Sigmoid colon (tissue), 7 donors: Measurements from ENCODE around the gene RIMKLB. TPM values are rescaled to one million over a fixed set of nuclear protein-coding genes. Genes with fewer than 3 reads are reported as not detected.
A peak's percentile ranks its signal among the peaks of the same experiment; 100 is the strongest.

Source experiments
- DNase-seq: peaks from one replicate; pipeline ENCODE4 v3.0.0-alpha.2; 2019
- H3K27ac ChIP-seq, 4 donors: fragments of 200-600 bp; sonication (generic); one replicate each; pipeline ENCODE4 v1.5.1; 2016 to 2019; ENCODE audit warnings: mild to moderate bottlenecking in 1 of 4
- H3K27me3 ChIP-seq, 3 donors: fragments of 200-600 bp; sonication (generic); one replicate each; pipeline ENCODE4 v1.5.1; 2019; ENCODE audit warnings: mild to moderate bottlenecking in 1 of 3
- H3K36me3 ChIP-seq, 4 donors: fragments of 200-600 bp; sonication (generic); one replicate each; pipeline ENCODE4 v1.5.1; 2016 to 2019
- H3K4me1 ChIP-seq, 4 donors: fragments of 200-600 bp; sonication (generic); one replicate each; pipeline ENCODE4 v1.5.1; 2017 to 2019
- H3K4me3 ChIP-seq, 4 donors: fragments of 200-600 bp; sonication (generic); one replicate each; pipeline ENCODE4 v1.5.1; 2017 to 2019; ENCODE audit warnings: mild to moderate bottlenecking in 2 of 4, moderate library complexity in 1 of 4
- H3K9me3 ChIP-seq, 4 donors: fragments of 200-600 bp in 3 of 4; sonication (generic) in 3 of 4; one replicate each; pipeline versions ENCODE4 v1.5.1 to v1.6.1; 2013 to 2019
- CTCF ChIP-seq, 4 experiments: fragments of 450-650 bp in 3 of 4; fragments of 200-600 bp in 1 of 4; IDR thresholded peaks; one replicate each; pipeline ENCODE4 v1.5.1; 2016 to 2019; ENCODE audit warnings: antibody characterized with exemption in 4 of 4, mild to moderate bottlenecking in 3 of 4, moderate library complexity in 2 of 4
- EP300 ChIP-seq, 4 donors: sonication (generic); formaldehyde crosslinking; IDR thresholded peaks; one replicate each; pipeline ENCODE4 v1.6.1; 2017; ENCODE audit warnings: antibody characterized with exemption in 4 of 4
- POLR2A ChIP-seq, 2 donors: fragments of 450-650 bp; IDR thresholded peaks; one replicate each; pipeline ENCODE4 v1.6.1; 2016; ENCODE audit warnings: antibody characterized with exemption in 2 of 2, mild to moderate bottlenecking in 2 of 2, moderate library complexity in 2 of 2
- POLR2AphosphoS5 ChIP-seq, 4 donors: sonication (generic); formaldehyde crosslinking; IDR thresholded peaks; one replicate each; pipeline ENCODE4 v1.6.1; 2017; ENCODE audit warnings: antibody characterized with exemption in 4 of 4
- WGBS, 2 donors: extraction: QIAGEN DNeasy Blood & Tissue Kit; methylation state at CpG; one replicate each; pipeline ENCODE4 v1.1.7; 2013; 5-methylcytosine and 5-hydroxymethylcytosine counted together
- intact Hi-C: fragments of 100-400 bp; cut with DNase I; formaldehyde crosslinking; loops from one replicate; pipeline ENCODE4 v1.15.1; 2023
- polyA plus RNA-seq, 3 donors: library from polyadenylated mRNA; stranded (reverse); fragments of 200-250 nt; gene quantifications; one replicate each; pipeline ENCODE4 v1.2.3, GENCODE V29; 2013
- total RNA-seq, 4 donors: library from RNA; depleted of rRNA; stranded (reverse); fragments of >200 nt; gene quantifications; one replicate each; pipeline ENCODE4 v1.1.0, GENCODE V29; 2016
- donor health status: healthy with polysubstance abuse.
- donor health status: Bipolar disorder and iron deficiency.
- donor health status: healthy.

RIMKLB gene
- total and polyA plus RNA-seq, 7 donors, result 0.23 to 60.4 (median 52.3) TPM

GRCh38 chr12:8685051-8685450, 12.7 kb upstream of the RIMKLB start:
- TF ChIP-seq POLR2AphosphoS5 (IDR thresholded peaks at IDR 0.05) (no peak), CTCF (IDR thresholded peaks at IDR 0.05) (no peak), POLR2A (IDR thresholded peaks at IDR 0.05) (no peak), EP300 (IDR thresholded peaks at IDR 0.05) (no peak)
- Histone ChIP-seq H3K4me3 (no peak overlapping the region), H3K27me3 (no peaks in the 10 kb centered on the region), H3K36me3 (no peaks in the 10 kb centered on the region), H3K4me1 (peaks cover 0 to 45% (median 23%) of the 10 kb centered on the region in 4 donors), H3K27ac (no peak overlapping the region), H3K9me3 (no peaks in the 10 kb centered on the region)
- intact Hi-C loops, result loop anchor here (10.0 kb wide), 1 partner anchor 380 kb away; no protein-coding TSS in a partner anchor
- 61 to 77% methylated on average over 2 of the region's 2 CpGs for WGBS, 2 donors
- no peak for DNase-seq

- H3K9me3 ChIP-seq, result no peaks in the 10 kb centered on the region
- DNase-seq, result peak; percentile 94
- 30 to 36% methylated on average over 2 of the region's 2 CpGs for WGBS, 2 donors
- peak overlapping the region; percentile 69 to 86 (median 84) for H3K27ac ChIP-seq
- TF ChIP-seq EP300 (IDR thresholded peaks at IDR 0.05) (peak in 2 of 4 donors; percentile 64 to 79), CTCF (IDR thresholded peaks at IDR 0.05) (no peak), POLR2A (IDR thresholded peaks at IDR 0.05) (no peak), POLR2AphosphoS5 (IDR thresholded peaks at IDR 0.05) (peak; percentile 67 to 85 (median 78))
- H3K4me3 ChIP-seq, result peak overlapping the region in 1 of 4 donors; percentile 5
- intact Hi-C loops, result loop anchor here (10.0 kb wide), 1 partner anchor 377 kb away; no protein-coding TSS in a partner anchor
- H3K27me3 ChIP-seq, result no peaks in the 10 kb centered on the region
- no peaks in the 10 kb centered on the region for H3K36me3 ChIP-seq
- H3K4me1 ChIP-seq, result peaks cover 0 to 52% (median 37%) of the 10 kb centered on the region in 4 donors
These were observed 9.8 kb upstream of the RIMKLB start for GRCh38 chr12:8687846-8688601.

GRCh38 chr12:8689681-8690080, 8.1 kb upstream of the RIMKLB start:
- Histone ChIP-seq H3K9me3 (no peaks in the 10 kb centered on the region), H3K4me1 (peaks cover 0 to 58% (median 42%) of the 10 kb centered on the region in 4 donors), H3K36me3 (no peaks in the 10 kb centered on the region), H3K27ac (peak overlapping the region; percentile 16 to 86 (median 84)), H3K27me3 (no peaks in the 10 kb centered on the region), H3K4me3 (no peak overlapping the region)
- no peak for TF ChIP-seq POLR2AphosphoS5 (IDR thresholded peaks at IDR 0.05)
- TF ChIP-seq POLR2A (IDR thresholded peaks at IDR 0.05), result no peak
- TF ChIP-seq EP300 (IDR thresholded peaks at IDR 0.05), result no peak
- TF ChIP-seq CTCF (IDR thresholded peaks at IDR 0.05), result no peak
- DNase-seq, result no peak
- intact Hi-C loops, result loop anchor here (5.0 to 10.0 kb wide), 2 partner anchors 53 to 375 kb away; no protein-coding TSS in a partner anchor
- 90 to 95% methylated on average over 4 of the region's 4 CpGs for WGBS, 2 donors

GRCh38 chr12:8692573-8692972, 5.2 kb upstream of the RIMKLB start:
- intact Hi-C loops, result loop anchor here (5.0 kb wide), 1 partner anchor 50 kb away; no protein-coding TSS in a partner anchor
- H3K4me1 ChIP-seq, result peaks cover 0 to 57% (median 38%) of the 10 kb centered on the region in 4 donors
- peak overlapping the region; percentile 60 to 86 (median 84) for H3K27ac ChIP-seq
- TF ChIP-seq POLR2AphosphoS5 (IDR thresholded peaks at IDR 0.05) (peak; percentile 20 to 59 (median 28)), CTCF (IDR thresholded peaks at IDR 0.05) (no peak), POLR2A (IDR thresholded peaks at IDR 0.05) (no peak), EP300 (IDR thresholded peaks at IDR 0.05) (peak in 1 of 4 donors; percentile 60)
- no peaks in the 10 kb centered on the region for H3K36me3 ChIP-seq
- H3K4me3 ChIP-seq, result no peak overlapping the region
- DNase-seq, result peak; percentile 84
- WGBS, 2 donors, result 2 to 14% methylated on average over 5 of the region's 5 CpGs
- no peaks in the 10 kb centered on the region for H3K27me3 ChIP-seq
- no peaks in the 10 kb centered on the region for H3K9me3 ChIP-seq
